HL-60 (cell line): ENCODE measurements around the gene IVD.

Experiments used
- CTCF ChIP-seq: IDR thresholded peaks from one replicate; pipeline ENCODE4 v1.5.1; 2011; ENCODE audit warnings: low read length, control low read depth, inconsistent platforms; ENCODE audit not compliant: insufficient read depth
- GABPA ChIP-seq: IDR thresholded peaks from 2 replicates; pipeline ENCODE4 v1.6.1; 2012; ENCODE audit warnings: low read depth
- POLR2AphosphoS5 ChIP-seq: IDR thresholded peaks from 2 replicates; pipeline ENCODE4 v1.6.1; 2012; ENCODE audit warnings: low read depth
- REST ChIP-seq: IDR thresholded peaks from 2 replicates; pipeline ENCODE4 v1.6.1; 2012; ENCODE audit warnings: low read depth; ENCODE audit not compliant: insufficient replicate concordance
- SPI1 ChIP-seq: IDR thresholded peaks from 2 replicates; pipeline ENCODE4 v1.6.1; 2012; ENCODE audit warnings: low read depth, mild to moderate bottlenecking, borderline replicate concordance

GRCh38 chr15:40397688-40398412 lies 7.7 kb upstream of the IVD start:
- TF ChIP-seq CTCF (no peak), SPI1 (no peak), REST (no peak), POLR2AphosphoS5 (no peak), GABPA (no peak)
